Inflammatory macrophage treated with lipopolysaccharide for 1 hour (primary cell): ENCODE results near the gene NPY1R.

Source experiments
- DNase-seq, 2 donors: peaks; one replicate each; pipeline ENCODE4 v3.0.0-alpha.2; 2020 to 2022

NPY1R gene

GRCh38 chr4:163332526-163333406 is at the start of gene NPY1R:
Gene NPY1R (minus strand): TSS chr4:163332596. CDS start chr4:163326554, 6,042 bp downstream.
- DNase-seq: peak; percentile 47 to 50

GRCh38 chr4:163380703-163381102 is 48.3 kb upstream of the NPY1R start:
- DNase-seq: no peak

- no peak for DNase-seq
Observed at GRCh38 chr4:163378661-163379060, 46.3 kb upstream of the NPY1R start.

- DNase-seq: no peak
Observed at GRCh38 chr4:163372029-163372428, 39.6 kb upstream of the NPY1R start.

GRCh38 chr4:163367651-163368050 is 35.3 kb upstream of the NPY1R start:
- DNase-seq: no peak

GRCh38 chr4:163356104-163356503 is 23.7 kb upstream of the NPY1R start:
- no peak for DNase-seq

GRCh38 chr4:163353054-163353453 is 20.7 kb upstream of the NPY1R start:
- no peak for DNase-seq

GRCh38 chr4:163350672-163351071 is 18.3 kb upstream of the NPY1R start:
- DNase-seq: no peak

- DNase-seq: no peak
Observed at GRCh38 chr4:163344147-163345125, 12.0 kb upstream of the NPY1R start.

- no peak for DNase-seq
Observed at GRCh38 chr4:163343604-163344146, 11.3 kb upstream of the NPY1R start, which contains the start of gene NPY5R. Gene NPY5R (plus strand): TSS chr4:163343892. CDS start chr4:163350274, 6,382 bp downstream.

GRCh38 chr4:163335384-163335783 is 3.0 kb upstream of the NPY1R start:
- no peak for DNase-seq

GRCh38 chr4:163331629-163332376 is 593 bp downstream of the NPY1R start:
- DNase-seq: no peak

- DNase-seq: no peak
Observed at GRCh38 chr4:163330916-163331628, 1.3 kb downstream of the NPY1R start.

- DNase-seq: peak in 1 of 2 donors; percentile 8
Observed at GRCh38 chr4:163317110-163317509, 15.3 kb downstream of the NPY1R start.

GRCh38 chr4:163309466-163309865 is 22.9 kb downstream of the NPY1R start:
- DNase-seq: no peak

- DNase-seq: no peak
Observed at GRCh38 chr4:163303069-163303468, 29.3 kb downstream of the NPY1R start.

GRCh38 chr4:163300445-163300844 is 32.0 kb downstream of the NPY1R start:
- DNase-seq: no peak

GRCh38 chr4:163295138-163295537 is 37.3 kb downstream of the NPY1R start:
- no peak for DNase-seq

GRCh38 chr4:163284304-163284703 is 48.1 kb downstream of the NPY1R start:
- no peak for DNase-seq

- no peak for DNase-seq
Observed at GRCh38 chr4:163280703-163281519, 51.5 kb downstream of the NPY1R start.

GRCh38 chr4:163279713-163280112 is 52.7 kb downstream of the NPY1R start:
- no peak for DNase-seq
